Upper lobe of right lung (tissue), 1 donor: Measurements from ENCODE around the gene TMEM18. TPM values are rescaled to one million over a fixed set of nuclear protein-coding genes. Genes with fewer than 3 reads are reported as not detected.

Experiments used
- ATAC-seq: fragments of 200-7000 bp; cut with Tn5 transposase; one replicate; pipeline ENCODE4 v1.9.1; 2020; ENCODE audit warnings: mild to moderate bottlenecking, moderate library complexity
- DNase-seq: peaks from one replicate; pipeline ENCODE4 v3.0.0-alpha.2; 2020
- H3K27ac ChIP-seq: fragments of 200-600 bp; one replicate; pipeline ENCODE4 v1.8.0; 2022
- H3K27me3 ChIP-seq: fragments of 200-600 bp; one replicate; pipeline ENCODE4 v1.8.0; 2022; ENCODE audit warnings: mild to moderate bottlenecking
- H3K36me3 ChIP-seq: fragments of 200-600 bp; one replicate; pipeline ENCODE4 v1.8.0; 2022
- H3K4me1 ChIP-seq: fragments of 200-600 bp; one replicate; pipeline ENCODE4 v1.8.0; 2022
- H3K4me3 ChIP-seq: fragments of 200-600 bp; one replicate; pipeline ENCODE4 v1.8.0; 2022; ENCODE audit warnings: mild to moderate bottlenecking
- H3K9me3 ChIP-seq: fragments of 200-600 bp; one replicate; pipeline ENCODE4 v1.8.0; 2022
- intact Hi-C: fragments of 100-400 bp; cut with DNase I; formaldehyde crosslinking; loops from one replicate; pipeline ENCODE4 v1.11.0; 2022
- total RNA-seq: library from RNA; stranded (reverse); fragmentation: NEBNext Ultra II Directional; extraction: Animal tissue kit (Norgen Biotek cat#: 25700); gene quantifications from one replicate; pipeline ENCODE4 v1.2.1, GENCODE V29; 2021
- TF ChIP-seq, protein P1 (sequence below): fragments of 200-600 bp; IDR thresholded peaks from one replicate; pipeline ENCODE4 v1.8.0; 2022; ENCODE audit warnings: antibody characterized with exemption
- donor health status: DM: no; HTN: yes; CAD: no; lungs with severe emphysema.

TMEM18 gene
- total RNA-seq, 1 donor from 2014 or later: 21.3 TPM

DNA sequence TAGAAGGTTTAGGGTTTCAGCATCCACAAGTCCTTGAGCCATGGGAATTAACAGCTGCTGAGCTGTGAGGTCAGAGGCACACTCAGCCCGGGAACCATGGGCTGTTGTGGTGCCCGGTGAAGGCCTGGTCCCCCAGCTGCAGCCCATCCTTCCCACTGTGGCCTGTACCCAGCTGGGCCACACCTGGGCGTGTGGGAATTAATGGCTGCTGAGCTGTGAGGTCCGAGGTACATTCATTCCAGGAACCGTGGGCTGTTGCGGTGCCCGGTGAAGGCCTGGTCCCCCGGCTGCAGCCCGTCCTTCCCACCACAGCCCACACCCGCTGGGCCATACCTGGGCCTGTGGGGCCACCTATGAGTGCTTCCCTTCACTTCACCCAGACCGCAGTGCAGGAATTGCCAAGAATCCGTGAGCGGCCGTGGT, 25.2 kb downstream of the TMEM18 start:
- intact Hi-C loops: no loop called here
- DNase-seq (no peak), ATAC-seq (no peak)
- H3K4me1 ChIP-seq: no peaks in the 10 kb centered on the region
- no peaks in the 10 kb centered on the region for H3K27me3 ChIP-seq
- H3K9me3 ChIP-seq: no peaks in the 10 kb centered on the region
- TF ChIP-seq, protein P1, sequence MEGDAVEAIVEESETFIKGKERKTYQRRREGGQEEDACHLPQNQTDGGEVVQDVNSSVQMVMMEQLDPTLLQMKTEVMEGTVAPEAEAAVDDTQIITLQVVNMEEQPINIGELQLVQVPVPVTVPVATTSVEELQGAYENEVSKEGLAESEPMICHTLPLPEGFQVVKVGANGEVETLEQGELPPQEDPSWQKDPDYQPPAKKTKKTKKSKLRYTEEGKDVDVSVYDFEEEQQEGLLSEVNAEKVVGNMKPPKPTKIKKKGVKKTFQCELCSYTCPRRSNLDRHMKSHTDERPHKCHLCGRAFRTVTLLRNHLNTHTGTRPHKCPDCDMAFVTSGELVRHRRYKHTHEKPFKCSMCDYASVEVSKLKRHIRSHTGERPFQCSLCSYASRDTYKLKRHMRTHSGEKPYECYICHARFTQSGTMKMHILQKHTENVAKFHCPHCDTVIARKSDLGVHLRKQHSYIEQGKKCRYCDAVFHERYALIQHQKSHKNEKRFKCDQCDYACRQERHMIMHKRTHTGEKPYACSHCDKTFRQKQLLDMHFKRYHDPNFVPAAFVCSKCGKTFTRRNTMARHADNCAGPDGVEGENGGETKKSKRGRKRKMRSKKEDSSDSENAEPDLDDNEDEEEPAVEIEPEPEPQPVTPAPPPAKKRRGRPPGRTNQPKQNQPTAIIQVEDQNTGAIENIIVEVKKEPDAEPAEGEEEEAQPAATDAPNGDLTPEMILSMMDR: no peak
- H3K4me3 ChIP-seq: no peak overlapping the region
- no peak overlapping the region for H3K27ac ChIP-seq
- H3K36me3 ChIP-seq: no peaks in the 10 kb centered on the region

DNA sequence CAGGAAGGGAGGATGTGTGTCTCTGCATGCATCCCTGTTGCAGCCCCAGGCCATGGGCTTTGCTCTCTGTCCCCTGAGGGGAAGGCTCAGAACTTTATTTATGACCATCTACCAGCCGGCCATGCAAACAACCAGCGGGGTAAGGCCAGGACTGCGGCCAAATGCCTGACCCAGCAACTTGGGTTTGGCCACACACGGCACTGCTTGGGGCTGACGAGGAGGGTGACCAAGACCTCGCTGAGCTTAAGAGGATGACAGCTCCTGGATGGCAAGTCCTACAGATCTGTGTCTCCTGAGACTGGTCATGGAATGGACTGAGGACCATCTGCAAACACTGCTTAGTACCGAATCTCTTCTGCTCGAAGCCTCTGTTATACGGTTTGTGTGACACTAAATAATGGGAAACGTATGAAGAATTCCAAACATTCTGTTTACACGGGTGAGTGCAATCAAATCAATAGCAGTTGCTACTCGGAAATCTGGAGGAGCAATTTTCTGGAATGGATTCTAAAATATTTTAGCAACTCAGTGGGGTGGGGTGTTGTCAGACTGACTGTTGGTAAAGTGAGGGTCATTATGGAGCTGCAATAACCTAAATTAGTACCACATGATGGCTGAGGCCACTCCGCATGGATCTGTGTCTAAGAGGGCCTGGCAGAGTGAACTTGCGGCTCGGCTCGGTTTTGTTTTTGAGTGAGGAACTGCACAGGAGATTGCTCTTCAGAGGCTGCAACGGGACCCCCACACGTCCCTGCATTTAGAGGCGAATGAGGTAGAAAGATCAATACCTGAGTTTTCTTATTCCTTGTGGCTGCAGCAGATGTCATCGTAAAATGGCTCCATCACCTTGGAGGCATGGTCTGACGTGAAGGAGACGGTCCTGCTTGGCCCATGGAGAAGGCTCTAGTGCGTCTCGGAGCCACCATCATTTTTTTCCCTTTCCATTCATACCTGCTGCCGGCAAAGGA, 26.6 kb downstream of the TMEM18 start:
- ATAC-seq (no peak), DNase-seq (no peak)
- intact Hi-C loops: no loop called here
- Histone ChIP-seq H3K27ac (no peak overlapping the region), H3K36me3 (no peaks in the 10 kb centered on the region), H3K27me3 (no peaks in the 10 kb centered on the region), H3K9me3 (no peaks in the 10 kb centered on the region), H3K4me3 (no peak overlapping the region), H3K4me1 (no peaks in the 10 kb centered on the region)
- TF ChIP-seq, protein P1: no peak

DNA sequence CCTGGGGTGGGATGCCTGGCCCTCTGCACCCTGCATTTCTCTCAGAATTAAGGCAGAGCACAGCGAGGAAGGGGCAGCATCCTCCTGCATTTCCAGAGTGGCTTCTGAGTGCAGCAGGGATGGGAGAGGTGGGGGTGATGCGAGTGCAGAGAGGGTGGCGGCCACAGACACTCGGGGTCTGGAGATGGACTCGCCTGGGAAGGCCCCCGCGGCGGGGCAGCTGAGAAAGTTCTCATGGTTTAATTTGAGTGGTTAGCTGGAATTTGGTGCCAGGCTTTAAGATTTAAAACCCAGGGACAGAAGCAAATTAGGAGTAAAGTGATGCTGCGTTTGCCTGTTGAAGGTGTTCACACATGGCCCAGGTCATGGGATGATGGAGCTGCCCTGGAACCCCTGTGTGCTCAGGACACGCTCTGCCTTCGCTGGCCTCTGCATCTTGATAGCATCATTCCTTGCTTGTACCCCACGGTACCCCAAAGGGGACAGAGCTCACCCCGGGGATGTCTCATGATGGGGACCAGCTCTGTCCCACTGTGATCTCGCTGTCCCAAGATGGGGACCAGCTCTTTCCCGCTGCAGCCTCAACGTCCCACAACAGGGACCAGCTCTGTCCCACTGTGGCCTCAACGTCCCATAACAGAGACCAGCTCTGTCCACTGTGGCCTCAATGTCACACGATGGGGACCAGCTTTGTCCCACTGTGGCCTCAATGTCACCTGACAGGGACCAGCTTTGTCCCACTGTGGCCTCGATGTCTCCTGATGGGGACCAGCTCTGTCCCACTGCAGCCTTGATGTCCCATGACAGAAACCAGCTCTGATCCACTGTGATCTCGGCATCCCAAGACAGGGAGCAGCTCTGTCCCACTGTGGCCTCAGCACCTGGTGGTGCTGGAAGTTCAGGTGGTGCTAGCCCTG, 27.5 kb downstream of the TMEM18 start:
- no peak for ATAC-seq
- H3K27me3 ChIP-seq: peaks cover 3% of the 10 kb centered on the region
- no peak overlapping the region for H3K27ac ChIP-seq
- H3K4me3 ChIP-seq: no peak overlapping the region
- no peaks in the 10 kb centered on the region for H3K36me3 ChIP-seq
- DNase-seq: no peak
- TF ChIP-seq, protein P1: no peak
- H3K9me3 ChIP-seq: no peaks in the 10 kb centered on the region
- H3K4me1 ChIP-seq: no peaks in the 10 kb centered on the region
- intact Hi-C loops: no loop called here

GRCh38 chr2:648476-649424, 28.5 kb downstream of the TMEM18 start:
- ATAC-seq (no peak), DNase-seq (no peak)
- Histone ChIP-seq H3K4me1 (no peaks in the 10 kb centered on the region), H3K9me3 (no peaks in the 10 kb centered on the region), H3K36me3 (no peaks in the 10 kb centered on the region), H3K27ac (no peak overlapping the region), H3K4me3 (no peak overlapping the region), H3K27me3 (peaks cover 3% of the 10 kb centered on the region)
- TF ChIP-seq, protein P1: no peak
- intact Hi-C loops: no loop called here
